Lower lobe of right lung (tissue), 2 donors: Measurements from ENCODE around the gene CFAP20DC. TPM values are rescaled to one million over a fixed set of nuclear protein-coding genes. Genes with fewer than 3 reads are reported as not detected.
A peak's percentile ranks its signal among the peaks of the same experiment; 100 is the strongest.
"Not testable (repeated sequence)": the region's sequence is repeated elsewhere in the genome, so short reads cannot be mapped to it uniquely, and the experiment has no call there.

ENCODE experiments used
- ATAC-seq, 2 donors: fragments of 200-7000 bp; cut with Tn5 transposase; one replicate each; pipeline ENCODE4 v1.9.1; 2020 to 2022; ENCODE audit warnings: mild to moderate bottlenecking in 2 of 2, moderate library complexity in 2 of 2
- DNase-seq: peaks from one replicate; pipeline ENCODE4 v3.0.0-alpha.2; 2020
- H3K27ac ChIP-seq: fragments of 200-600 bp; one replicate; pipeline ENCODE4 v1.8.0; 2022
- H3K27me3 ChIP-seq: fragments of 200-600 bp; one replicate; pipeline ENCODE4 v1.8.0; 2022; ENCODE audit warnings: low read depth
- H3K36me3 ChIP-seq: fragments of 200-600 bp; one replicate; pipeline ENCODE4 v1.8.0; 2022; ENCODE audit warnings: mild to moderate bottlenecking
- H3K4me1 ChIP-seq: fragments of 200-600 bp; one replicate; pipeline ENCODE4 v1.8.0; 2022
- H3K4me3 ChIP-seq: fragments of 200-600 bp; one replicate; pipeline ENCODE4 v1.8.0; 2022; ENCODE audit warnings: mild to moderate bottlenecking
- H3K9me3 ChIP-seq: fragments of 200-600 bp; one replicate; pipeline ENCODE4 v1.8.0; 2022
- CTCF ChIP-seq: fragments of 200-600 bp; IDR thresholded peaks from one replicate; pipeline ENCODE4 v1.8.0; 2022; ENCODE audit warnings: antibody characterized with exemption, mild to moderate bottlenecking
- intact Hi-C: fragments of 100-400 bp; cut with DNase I; formaldehyde crosslinking; loops from one replicate; pipeline ENCODE4 v1.11.0; 2022
- total RNA-seq: library from RNA; stranded (reverse); fragmentation: NEBNext Ultra II Directional; extraction: Animal tissue kit (Norgen Biotek cat#: 25700); gene quantifications from one replicate; pipeline ENCODE4 v1.2.1, GENCODE V29; 2021
- donor health status: DM: no; HTN: yes; CAD: no; lungs with severe emphysema.

CFAP20DC gene
- total RNA-seq, 1 donor from 2014 or later = 0.71 TPM

GRCh38 chr3:59052803-59053411 lies 3.1 kb upstream of the CFAP20DC start:
- Histone ChIP-seq H3K27ac (no peak overlapping the region), H3K9me3 (no peaks in the 10 kb centered on the region), H3K4me3 (no peak overlapping the region), H3K36me3 (no peaks in the 10 kb centered on the region), H3K4me1 (no peaks in the 10 kb centered on the region), H3K27me3 (no peaks in the 10 kb centered on the region)
- DNase-seq (no peak), ATAC-seq (no peak)
- peak; percentile 67 for TF ChIP-seq CTCF
- intact Hi-C loops = no loop called here

GRCh38 chr3:59050811-59051414 lies 1.1 kb upstream of the CFAP20DC start:
- ATAC-seq, H3K4me3 ChIP-seq, H3K27ac ChIP-seq, intact Hi-C loops, H3K9me3 ChIP-seq, H3K4me1 ChIP-seq, DNase-seq, H3K27me3 ChIP-seq, H3K36me3 ChIP-seq: not testable (repeated sequence)

GRCh38 chr3:59046839-59047238 lies 3.0 kb downstream of the CFAP20DC start:
- no peaks in the 10 kb centered on the region for H3K27me3 ChIP-seq
- no peak for TF ChIP-seq CTCF
- no peaks in the 10 kb centered on the region for H3K36me3 ChIP-seq
- no peak overlapping the region for H3K4me3 ChIP-seq
- ATAC-seq = no peak
- intact Hi-C loops = no loop called here
- DNase-seq = no peak
- H3K9me3 ChIP-seq = no peaks in the 10 kb centered on the region
- no peak overlapping the region for H3K27ac ChIP-seq
- no peaks in the 10 kb centered on the region for H3K4me1 ChIP-seq

GRCh38 chr3:59043391-59043790 lies 6.4 kb downstream of the CFAP20DC start:
- H3K27ac ChIP-seq = no peak overlapping the region
- intact Hi-C loops = no loop called here
- no peak for ATAC-seq
- no peaks in the 10 kb centered on the region for H3K4me1 ChIP-seq
- H3K9me3 ChIP-seq = no peaks in the 10 kb centered on the region
- no peaks in the 10 kb centered on the region for H3K27me3 ChIP-seq
- H3K4me3 ChIP-seq = no peak overlapping the region
- TF ChIP-seq CTCF = no peak
- no peak for DNase-seq
- H3K36me3 ChIP-seq = no peaks in the 10 kb centered on the region

- intact Hi-C loops = no loop called here
- Histone ChIP-seq H3K9me3 (no peaks in the 10 kb centered on the region), H3K27ac (no peak overlapping the region), H3K27me3 (no peaks in the 10 kb centered on the region), H3K36me3 (no peaks in the 10 kb centered on the region), H3K4me1 (no peaks in the 10 kb centered on the region), H3K4me3 (no peak overlapping the region)
- DNase-seq (no peak), ATAC-seq (no peak)
- TF ChIP-seq CTCF = no peak
Measured at GRCh38 chr3:59040902-59041301, 8.9 kb downstream of the CFAP20DC start.

GRCh38 chr3:59027607-59028006 lies 22.2 kb downstream of the CFAP20DC start:
- DNase-seq (no peak), ATAC-seq (no peak)
- no peak overlapping the region for H3K27ac ChIP-seq
- no peaks in the 10 kb centered on the region for H3K36me3 ChIP-seq
- no peak overlapping the region for H3K4me3 ChIP-seq
- no peaks in the 10 kb centered on the region for H3K9me3 ChIP-seq
- intact Hi-C loops = no loop called here
- no peaks in the 10 kb centered on the region for H3K27me3 ChIP-seq
- TF ChIP-seq CTCF = no peak
- no peaks in the 10 kb centered on the region for H3K4me1 ChIP-seq
